GM21423 (cell line): ENCODE measurements around the gene SURF6.
"Not testable (repeated sequence)": the region's sequence is repeated elsewhere in the genome, so short reads cannot be mapped to it uniquely, and the experiment has no call there.

Experiments
- ATAC-seq: cut with Tn5 transposase; IDR thresholded peaks from one replicate; pipeline ENCODE4 v1.9.1; 2021; ENCODE audit warnings: mild to moderate bottlenecking, moderate library complexity; ENCODE audit not compliant: unreplicated experiment

The SURF6 gene

DNA sequence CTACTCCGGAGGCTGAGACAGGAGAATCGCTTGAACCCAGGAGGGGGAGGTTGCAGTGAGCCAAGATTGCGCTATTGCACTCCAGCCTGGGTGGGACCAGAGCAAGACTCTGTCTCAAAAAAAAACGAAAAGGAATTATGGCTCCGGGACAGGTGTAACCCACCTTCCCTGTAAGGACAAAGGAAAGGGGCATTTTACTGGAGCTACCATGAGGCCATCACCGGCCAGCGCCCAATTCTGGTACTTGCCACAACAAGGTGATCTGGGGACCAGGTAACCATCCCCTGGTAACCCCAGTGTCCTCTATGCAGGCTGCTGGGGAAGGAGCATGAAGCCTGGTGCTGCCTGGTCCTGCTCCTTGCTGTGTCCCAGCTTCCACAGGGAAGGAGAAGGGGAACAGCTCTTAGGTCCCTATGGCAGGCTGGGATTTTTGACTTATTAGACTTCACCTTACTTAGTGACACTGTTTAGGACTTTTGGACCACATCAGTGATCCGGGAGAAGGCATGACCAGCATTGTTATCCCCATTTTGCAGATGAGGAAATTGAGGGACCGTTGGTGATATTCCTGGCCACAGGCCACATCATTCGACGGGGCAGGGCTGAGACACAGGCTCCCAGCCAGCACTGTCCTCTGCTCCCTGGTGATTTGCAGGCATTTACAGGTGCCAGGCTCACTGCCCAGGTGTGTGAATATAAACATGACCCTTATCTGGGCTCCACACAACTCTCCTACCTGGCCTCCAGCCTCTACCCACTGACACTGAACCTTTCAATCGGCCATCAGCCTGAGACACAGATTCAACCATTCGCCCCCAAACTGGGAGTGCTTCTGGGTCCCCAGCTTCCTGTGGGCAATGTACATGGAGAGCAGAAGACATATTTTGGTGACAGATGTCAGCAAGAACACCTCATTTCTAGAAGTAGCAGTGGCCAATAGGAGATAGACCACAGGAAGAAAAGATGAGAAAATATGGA is 34.4 kb downstream of the SURF6 start:
- no peak for ATAC-seq

DNA sequence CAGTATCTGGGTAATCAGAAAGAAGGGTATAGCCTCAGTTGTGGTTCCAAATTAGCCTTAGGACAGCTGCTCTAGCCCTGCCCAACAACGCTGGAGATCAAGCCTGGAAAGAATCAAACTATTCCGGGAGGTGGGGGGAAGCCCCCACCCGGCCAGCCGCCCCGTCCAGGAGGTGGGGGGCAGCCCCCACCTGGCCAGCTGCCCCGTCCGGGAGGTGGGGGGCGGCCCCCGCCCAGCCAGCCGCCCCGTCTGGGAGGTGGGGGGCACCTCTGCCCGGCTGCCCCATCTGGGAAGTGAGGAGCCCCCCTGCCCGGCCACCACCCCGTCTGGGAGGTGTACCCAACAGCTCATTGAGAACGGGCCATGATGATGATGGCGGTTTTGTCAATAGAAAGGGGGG is 36.0 kb downstream of the SURF6 start:
- ATAC-seq, result not testable (repeated sequence)

DNA sequence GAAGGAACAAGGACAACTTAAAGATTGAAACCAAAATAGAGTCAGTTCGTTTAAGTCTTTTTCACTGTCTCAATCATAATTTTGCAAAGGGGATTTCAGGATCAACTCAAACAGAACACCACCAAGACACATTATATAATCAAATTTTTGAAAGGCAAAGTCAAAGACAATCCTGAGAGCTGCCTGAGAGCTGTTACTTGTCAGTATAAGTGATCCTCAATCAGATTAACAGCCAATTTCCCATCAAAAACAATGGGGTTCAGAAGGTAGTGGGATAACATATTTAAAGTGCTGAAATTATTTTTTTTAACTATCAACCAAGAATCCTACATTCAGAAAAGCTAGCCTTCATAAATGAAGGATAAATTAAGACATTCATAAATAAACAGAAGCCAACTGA is 41.7 kb downstream of the SURF6 start:
- no peak for ATAC-seq

DNA sequence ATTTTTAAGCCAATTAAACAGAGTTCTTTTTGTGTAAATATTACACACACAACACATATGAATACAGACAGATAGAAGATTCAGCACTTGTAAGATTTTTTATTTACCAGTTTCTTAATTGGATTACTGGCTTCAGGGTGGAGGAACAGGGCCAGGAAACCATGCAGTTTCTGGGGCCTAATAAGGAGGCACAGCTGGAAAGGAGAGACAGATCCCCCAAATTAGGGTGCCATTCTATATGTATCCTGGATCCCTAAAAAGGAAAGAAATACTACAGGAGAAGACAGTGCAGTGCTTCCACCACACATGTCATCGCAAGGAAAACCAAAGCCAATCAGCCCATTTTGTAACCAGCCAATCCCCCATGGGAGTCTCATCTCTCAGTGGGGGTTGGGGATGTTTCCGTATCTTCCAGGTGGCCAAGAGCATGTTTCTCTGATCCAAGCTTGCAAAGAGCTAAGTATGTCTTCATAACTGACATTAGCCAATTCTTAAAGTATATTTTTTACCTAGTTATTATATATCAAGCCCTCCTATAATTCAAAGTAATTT is 45.2 kb downstream of the SURF6 start:
- ATAC-seq, result no peak

DNA sequence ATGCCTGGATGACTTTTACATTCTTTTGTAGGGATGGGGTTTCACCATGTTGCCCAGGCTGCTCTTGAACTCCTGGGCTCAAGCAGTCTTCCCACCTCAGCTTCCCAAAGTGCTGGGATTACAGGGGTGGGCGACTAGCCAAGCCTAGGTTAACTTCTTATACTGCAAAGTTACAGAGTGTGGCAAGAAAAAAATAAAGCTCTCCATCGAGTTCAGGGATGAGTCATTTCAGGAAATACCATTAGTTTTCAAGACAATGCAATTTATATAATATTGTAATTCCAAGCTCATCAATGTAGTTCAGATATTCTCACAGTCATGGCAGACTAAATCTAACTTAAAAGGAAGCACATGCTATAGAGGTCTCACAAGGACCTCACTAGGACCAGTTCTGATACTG is 49.5 kb downstream of the SURF6 start:
- no peak for ATAC-seq

DNA sequence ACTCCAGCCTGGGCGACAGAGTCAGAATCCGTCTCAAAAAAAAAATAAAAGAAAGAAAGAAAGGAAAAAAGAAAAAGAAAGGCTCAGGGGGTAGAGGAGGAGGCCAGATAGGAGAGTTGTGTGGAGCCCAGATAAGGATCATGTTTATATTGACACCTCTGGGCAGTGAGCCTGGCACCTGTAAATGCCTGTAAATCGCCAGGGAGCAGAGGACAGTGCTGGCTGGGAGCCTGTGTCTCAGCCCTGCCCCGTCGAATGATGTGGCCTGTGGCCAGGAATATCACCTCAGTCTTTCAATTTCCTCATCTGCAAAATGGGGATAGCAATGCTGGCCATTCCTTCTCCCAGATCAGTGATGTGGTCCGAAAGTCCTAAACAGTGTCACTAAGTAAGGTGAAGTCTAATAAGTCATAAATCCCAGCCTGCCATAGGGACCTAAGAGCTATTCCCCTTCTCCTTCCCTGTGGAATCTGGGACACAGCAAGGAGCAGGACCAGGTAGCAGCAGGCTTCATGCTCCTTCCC is 50.7 kb downstream of the SURF6 start:
- ATAC-seq, result no peak

DNA sequence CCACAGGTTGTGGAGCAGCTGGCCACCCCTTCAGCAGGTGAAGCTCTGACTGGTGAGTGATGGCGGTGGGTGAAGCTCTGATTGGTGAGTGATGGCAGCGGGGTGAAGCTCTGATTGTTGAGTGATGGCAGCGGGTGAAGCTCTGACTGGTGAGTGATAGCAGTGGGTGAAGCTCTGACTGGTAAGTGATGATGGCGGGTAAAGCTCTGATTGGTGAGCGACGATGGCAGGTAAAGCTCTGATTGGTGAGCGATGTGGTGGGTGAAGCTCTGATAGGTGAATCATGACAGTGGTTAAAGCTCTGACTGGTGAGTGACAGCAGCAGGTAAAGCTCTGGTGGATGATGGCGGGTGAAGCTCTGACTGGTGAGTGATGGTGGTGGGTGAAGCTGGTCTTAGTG is 51.6 kb downstream of the SURF6 start:
- ATAC-seq, result no peak

DNA sequence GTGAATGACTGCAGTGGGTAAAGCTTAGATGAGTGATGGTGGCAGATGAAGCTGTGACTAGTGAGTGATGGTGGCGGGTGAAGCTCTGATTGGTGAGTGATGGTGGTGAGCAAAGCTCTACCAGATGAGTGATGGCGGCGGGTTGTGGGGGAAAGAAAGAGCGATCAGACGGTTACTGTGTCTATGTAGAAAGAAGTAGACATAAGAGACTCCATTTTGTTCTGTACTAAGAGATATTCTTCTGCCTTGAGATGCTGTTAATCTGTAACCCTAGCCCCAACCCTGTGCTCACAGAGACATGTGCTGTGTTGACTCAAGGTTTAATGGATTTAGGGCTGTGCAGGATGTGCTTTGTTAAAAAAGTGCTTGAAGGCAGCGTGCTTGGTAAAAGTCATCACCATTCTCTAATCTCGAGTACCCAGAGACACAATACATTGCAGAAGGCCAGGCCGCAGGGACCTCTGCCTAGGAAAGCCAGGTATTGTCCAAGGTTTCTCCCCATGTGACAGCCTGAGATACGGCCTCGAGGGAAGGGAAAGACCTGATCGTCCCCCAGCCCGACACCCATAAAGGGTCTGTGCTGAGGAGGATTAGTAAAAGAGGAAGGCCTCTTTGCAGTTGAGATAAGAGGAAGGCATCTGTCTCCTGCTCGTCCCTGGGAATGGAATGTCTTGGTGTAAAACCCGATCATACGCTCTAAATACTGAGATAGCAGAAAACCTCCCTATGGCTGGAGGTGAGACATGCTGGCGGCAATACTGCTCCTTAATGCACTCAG is 52.5 kb downstream of the SURF6 start:
- not testable (repeated sequence) for ATAC-seq

DNA sequence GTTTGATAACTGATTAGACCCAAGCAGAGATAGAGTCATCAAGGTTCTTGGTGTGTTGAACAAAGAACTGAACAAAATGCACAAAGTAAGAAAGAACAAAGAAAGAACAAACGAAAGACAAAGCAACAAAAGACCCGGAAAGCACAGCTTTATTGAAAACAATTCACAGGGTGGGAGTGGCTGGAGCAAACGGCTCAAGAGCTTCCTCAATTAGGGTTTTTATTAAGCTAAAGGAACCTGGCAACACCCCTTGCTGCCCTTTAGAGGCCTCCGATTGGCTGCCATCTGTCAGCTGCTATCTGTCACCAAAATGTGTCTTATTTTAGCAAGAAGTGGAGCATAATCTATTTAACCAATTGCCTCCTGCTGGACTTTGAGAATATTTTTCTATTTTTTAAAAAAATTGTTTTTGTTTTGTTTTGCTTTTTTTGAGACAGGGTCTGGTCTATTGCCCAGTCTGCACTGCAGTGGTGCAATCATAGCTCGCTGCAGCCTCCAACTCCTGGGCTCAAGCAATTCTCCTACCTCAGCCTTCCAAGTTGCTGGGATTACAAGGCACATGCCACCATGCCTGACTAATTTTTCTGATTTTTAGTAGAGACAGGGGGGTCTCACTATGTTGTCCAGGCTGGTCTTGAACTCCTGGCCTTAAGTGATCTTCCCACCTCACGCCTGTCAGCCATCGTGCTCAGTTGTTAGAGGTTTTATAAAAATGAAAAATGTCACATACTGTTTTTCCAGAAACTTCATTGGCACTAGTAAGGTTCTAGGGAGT is 53.3 kb downstream of the SURF6 start:
- no peak for ATAC-seq

DNA sequence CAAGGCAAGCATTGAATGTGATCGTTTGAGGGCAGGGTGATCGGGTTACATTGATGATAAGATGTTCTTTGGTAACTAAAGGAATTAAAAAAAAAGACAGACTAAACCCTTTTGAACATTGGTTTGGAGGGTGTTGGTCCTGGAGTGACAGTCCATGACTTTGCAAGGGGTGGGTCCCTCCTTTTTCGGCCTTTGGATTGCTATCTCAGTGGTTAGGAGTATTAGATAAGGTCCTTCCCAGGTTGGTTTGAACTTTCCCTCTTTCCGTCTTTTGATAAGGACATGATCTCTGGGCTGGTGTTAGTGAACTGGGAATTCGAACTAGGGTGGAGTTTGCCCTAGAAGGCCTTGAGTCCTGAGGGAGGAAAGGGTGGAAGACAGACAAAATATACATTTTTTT is 55.6 kb downstream of the SURF6 start:
- ATAC-seq, result no peak
